GM18511 (cell line): ENCODE data around the gene ERO1B.
A peak's percentile ranks its signal among the peaks of the same experiment; 100 is the strongest.
"Not testable (repeated sequence)": the region's sequence is repeated elsewhere in the genome, so short reads cannot be mapped to it uniquely, and the experiment has no call there.

Source experiments
- ATAC-seq: cut with Tn5 transposase; IDR thresholded peaks from one replicate; pipeline ENCODE4 v1.9.1; 2021; ENCODE audit warnings: mild to moderate bottlenecking, moderate library complexity; ENCODE audit not compliant: unreplicated experiment

Gene ERO1B, protein sequence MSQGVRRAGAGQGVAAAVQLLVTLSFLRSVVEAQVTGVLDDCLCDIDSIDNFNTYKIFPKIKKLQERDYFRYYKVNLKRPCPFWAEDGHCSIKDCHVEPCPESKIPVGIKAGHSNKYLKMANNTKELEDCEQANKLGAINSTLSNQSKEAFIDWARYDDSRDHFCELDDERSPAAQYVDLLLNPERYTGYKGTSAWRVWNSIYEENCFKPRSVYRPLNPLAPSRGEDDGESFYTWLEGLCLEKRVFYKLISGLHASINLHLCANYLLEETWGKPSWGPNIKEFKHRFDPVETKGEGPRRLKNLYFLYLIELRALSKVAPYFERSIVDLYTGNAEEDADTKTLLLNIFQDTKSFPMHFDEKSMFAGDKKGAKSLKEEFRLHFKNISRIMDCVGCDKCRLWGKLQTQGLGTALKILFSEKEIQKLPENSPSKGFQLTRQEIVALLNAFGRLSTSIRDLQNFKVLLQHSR

GRCh38 chr1:236281654-236282424 lies at the start of gene ERO1B:
Gene ERO1B, minus strand, starts transcription at chr1:236281958. Its CDS starts 175 bp downstream, at chr1:236281783.
- peak; percentile 79 for ATAC-seq

- not testable (repeated sequence) for ATAC-seq
Measured at GRCh38 chr1:236331412-236331811, 49.7 kb upstream of the ERO1B start.

DNA sequence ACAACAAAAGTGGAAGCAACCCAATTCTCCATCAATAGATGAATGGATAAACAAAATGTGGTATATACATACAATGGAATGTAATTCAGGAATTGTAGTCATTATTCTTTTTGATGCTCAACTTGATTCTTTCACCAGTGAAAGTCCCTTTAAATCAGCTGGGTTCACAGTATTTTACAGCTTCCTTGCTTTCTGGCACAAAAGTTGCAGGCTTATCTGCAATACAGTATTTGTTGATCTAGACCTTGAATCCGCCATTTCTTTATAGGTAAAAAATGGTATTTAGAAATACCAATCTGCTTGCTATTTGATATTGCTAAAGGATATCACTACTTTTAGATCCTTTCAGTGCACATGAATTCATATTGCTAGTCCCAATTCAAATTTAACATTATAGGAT lies 44.7 kb upstream of the ERO1B start:
- no peak for ATAC-seq

GRCh38 chr1:236325567-236325966 lies 43.8 kb upstream of the ERO1B start:
- no peak for ATAC-seq

GRCh38 chr1:236323819-236324411 lies 42.2 kb upstream of the ERO1B start:
- no peak for ATAC-seq

- ATAC-seq, result no peak
Measured at GRCh38 chr1:236322566-236323409, 41.0 kb upstream of the ERO1B start.

- no peak for ATAC-seq
Measured at GRCh38 chr1:236321101-236321500, 39.3 kb upstream of the ERO1B start.

DNA sequence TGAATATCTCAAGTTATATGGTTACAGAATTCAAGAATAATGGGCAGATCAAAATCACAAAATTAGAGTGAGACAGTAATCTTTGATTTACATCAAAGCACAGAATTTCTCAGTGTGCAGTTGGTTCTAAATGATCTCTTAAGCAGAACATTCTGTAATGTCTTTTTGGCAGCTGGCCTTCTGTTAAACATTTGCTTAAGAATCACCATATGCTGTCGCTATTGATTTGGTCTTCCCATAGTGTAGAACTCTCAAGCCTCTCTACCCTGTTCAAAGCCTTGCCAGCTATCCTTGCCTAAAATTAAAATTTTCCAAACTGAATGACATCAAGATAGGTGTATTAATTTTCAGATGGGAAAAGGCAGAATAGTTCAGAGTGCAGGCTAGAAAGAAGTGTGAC lies 38.9 kb upstream of the ERO1B start:
- ATAC-seq, result no peak

DNA sequence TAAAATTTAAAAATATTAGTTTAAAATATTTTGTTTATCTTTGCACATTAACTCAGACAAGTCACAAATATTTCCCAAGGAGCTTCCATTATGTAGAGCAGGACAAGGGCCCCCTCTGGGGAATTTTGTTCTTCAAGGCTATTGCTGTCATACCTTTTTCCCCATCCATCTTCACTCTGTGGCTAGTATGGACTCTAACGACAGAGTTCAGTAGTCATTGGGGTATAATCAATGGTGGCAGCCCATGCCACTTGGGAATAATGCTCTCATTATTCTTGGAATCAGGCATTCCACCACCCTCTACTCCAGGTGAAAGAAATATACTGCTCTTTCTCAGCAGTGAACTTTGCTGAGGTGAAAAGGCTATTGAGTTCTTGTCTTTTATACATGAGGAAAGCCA lies 38.5 kb upstream of the ERO1B start:
- ATAC-seq, result no peak

DNA sequence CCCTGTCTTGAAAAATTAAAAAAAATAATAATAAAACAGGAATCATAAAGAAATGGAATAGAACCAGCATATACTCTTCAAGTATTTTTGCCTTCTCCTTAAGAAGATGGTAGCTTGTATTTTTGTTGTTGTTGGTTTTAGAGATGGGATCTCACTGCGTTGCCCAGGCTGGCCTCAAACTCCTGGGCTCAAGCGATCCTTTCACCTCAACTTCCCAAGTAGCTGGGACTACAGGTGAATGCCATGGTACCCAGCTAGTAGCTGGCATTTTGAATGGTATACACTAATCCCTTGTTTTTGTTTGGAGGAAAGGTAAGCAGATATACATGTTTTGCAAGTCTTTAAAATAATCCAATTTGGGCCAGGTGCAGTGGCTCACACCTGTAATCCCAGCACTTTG lies 34.7 kb upstream of the ERO1B start:
- no peak for ATAC-seq

DNA sequence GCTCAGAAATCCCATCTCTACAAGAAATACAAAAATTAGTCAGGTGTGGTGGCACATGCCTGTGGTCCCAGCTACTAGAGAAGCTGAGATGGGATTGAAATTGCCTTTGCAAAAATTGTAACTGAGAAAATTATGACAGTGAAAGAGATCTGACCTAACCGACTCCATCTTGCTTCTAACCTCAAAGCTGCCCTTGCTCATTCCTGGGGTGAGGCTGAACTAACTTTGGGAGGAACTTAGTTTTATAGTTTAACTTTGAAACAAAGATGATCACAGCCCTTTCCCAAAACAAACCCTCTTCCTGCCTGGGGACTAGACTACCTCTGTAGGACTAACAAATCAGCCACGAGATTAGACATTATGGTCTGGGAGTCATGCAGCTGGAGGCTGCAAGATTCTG lies 33.8 kb upstream of the ERO1B start:
- no peak for ATAC-seq

- no peak for ATAC-seq
Measured at GRCh38 chr1:236315092-236315491, 33.3 kb upstream of the ERO1B start.

DNA sequence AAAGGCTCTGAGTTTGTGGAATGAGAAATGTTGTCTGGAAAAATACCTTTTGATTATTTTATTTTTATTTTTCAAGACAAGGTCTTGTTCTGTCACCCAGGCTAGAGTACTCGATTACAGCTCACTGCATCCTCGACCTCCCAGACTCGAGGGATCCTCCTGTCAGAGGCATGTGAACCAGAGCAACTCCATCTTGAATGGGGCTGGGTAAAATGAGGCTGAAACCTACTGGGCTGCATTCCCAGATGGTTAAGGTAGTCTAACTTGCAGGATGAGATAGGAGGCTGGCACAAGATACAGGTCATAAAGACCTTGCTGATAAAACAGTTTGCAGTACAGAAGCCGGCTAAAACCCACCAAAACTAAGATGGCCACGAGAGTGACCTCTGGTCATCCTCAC lies 32.3 kb upstream of the ERO1B start:
- not testable (repeated sequence) for ATAC-seq

- ATAC-seq, result no peak
Measured at GRCh38 chr1:236313427-236313826, 31.7 kb upstream of the ERO1B start.

- ATAC-seq, result no peak
Measured at GRCh38 chr1:236311040-236311439, 29.3 kb upstream of the ERO1B start.

- ATAC-seq, result no peak
Measured at GRCh38 chr1:236308827-236309226, 27.1 kb upstream of the ERO1B start.

GRCh38 chr1:236307435-236307834 lies 25.7 kb upstream of the ERO1B start:
- no peak for ATAC-seq

DNA sequence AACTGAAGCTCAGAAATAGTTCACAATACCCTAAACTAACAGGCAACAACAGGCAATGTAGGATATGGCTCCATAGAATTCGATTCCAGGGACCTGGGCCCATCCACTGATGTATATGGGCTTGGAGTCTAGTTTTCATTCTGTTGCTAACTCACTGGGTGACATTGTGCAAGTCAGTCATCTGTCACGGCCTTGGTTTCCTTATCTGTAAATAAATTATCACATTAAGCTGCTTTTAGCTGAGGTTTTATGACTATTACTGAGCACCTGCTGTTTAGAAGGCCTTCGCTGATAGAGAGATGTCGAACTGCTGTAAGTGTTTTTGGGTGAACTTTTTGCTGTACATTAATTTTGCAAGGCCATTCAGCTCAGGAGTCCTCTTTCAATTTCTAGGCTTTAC lies 22.9 kb upstream of the ERO1B start:
- ATAC-seq, result no peak

DNA sequence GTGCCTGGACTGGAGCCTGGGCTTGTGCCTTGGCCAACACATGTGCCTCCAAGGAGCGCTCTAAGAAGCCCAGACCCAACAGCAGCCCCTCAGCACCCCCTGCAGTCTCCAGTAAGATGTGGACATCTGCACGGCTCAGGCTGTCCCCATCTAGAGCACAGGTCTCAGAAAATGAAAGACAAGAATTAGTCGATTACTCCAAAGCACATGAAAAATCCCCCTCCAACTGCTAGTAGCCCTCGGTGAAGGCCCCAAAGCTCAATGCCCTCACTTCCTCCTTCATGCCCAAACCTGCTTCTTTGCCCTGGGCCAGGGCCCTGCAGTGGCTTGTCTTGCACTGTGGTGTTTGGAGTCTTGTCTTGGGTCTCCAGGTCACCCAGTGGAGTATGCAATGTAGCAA lies 21.9 kb upstream of the ERO1B start:
- ATAC-seq, result peak; percentile 83

GRCh38 chr1:236302941-236303340 lies 21.2 kb upstream of the ERO1B start:
- no peak for ATAC-seq

- ATAC-seq, result no peak
Measured at GRCh38 chr1:236301958-236302335, 20.2 kb upstream of the ERO1B start.
